NB4 (cell line): ENCODE results near the gene EXOSC7.

Experiments
- CTCF ChIP-seq: IDR thresholded peaks from one replicate; pipeline ENCODE4 v1.5.1; 2012; ENCODE audit warnings: low read depth, low read length
- MAX ChIP-seq: IDR thresholded peaks from 2 replicates; pipeline ENCODE4 v1.6.1; 2011; ENCODE audit warnings: low read depth, low read length
- MYC ChIP-seq: IDR thresholded peaks from 2 replicates; pipeline ENCODE4 v1.6.1; 2011; ENCODE audit warnings: low read depth, low read length
- POLR2A ChIP-seq: IDR thresholded peaks from 2 replicates; pipeline ENCODE4 v1.6.1; 2011; ENCODE audit warnings: mild to moderate bottlenecking; ENCODE audit not compliant: insufficient read length; ENCODE audit errors: extremely low read depth

- no peak for TF ChIP-seq CTCF
- TF ChIP-seq POLR2A: no peak
- TF ChIP-seq MAX: no peak
- no peak for TF ChIP-seq MYC
Observed at GRCh38 chr3:44960387-44961026, 15.5 kb upstream of the EXOSC7 start.
